Karpas-422 (cell line): ENCODE data around the gene KRTAP19-8. TPM values are rescaled to one million over a fixed set of nuclear protein-coding genes. Genes with fewer than 3 reads are reported as not detected.

Experiments used
- DNase-seq: peaks from one replicate; pipeline ENCODE4 v3.0.0-alpha.2; 2015
- H2AFZ ChIP-seq: fragments of 200-600 bp; sonication (generic); 2 replicates; pipeline ENCODE4 v1.6.1; 2014; ENCODE audit warnings: antibody characterized with exemption, low read length, mixed read lengths
- H3K27ac ChIP-seq: fragments of 200-600 bp; sonication (generic); 2 replicates; pipeline ENCODE4 v1.5.1; 2014; ENCODE audit warnings: mild to moderate bottlenecking, low read length, moderate library complexity
- H3K27me3 ChIP-seq: fragments of 200-600 bp; sonication (generic); 2 replicates; pipeline ENCODE4 v1.6.1; 2014; ENCODE audit warnings: low read length, mixed read lengths
- H3K36me3 ChIP-seq: fragments of 200-600 bp; sonication (generic); 2 replicates; pipeline ENCODE4 v1.6.1; 2014; ENCODE audit warnings: low read length, mixed read lengths; ENCODE audit not compliant: insufficient read depth
- H3K4me1 ChIP-seq: fragments of 200-600 bp; sonication (generic); 2 replicates; pipeline ENCODE4 v1.6.1; 2014; ENCODE audit warnings: mild to moderate bottlenecking, low read length, mixed read lengths
- H3K4me2 ChIP-seq: fragments of 200-600 bp; sonication (generic); 2 replicates; pipeline ENCODE4 v1.6.1; 2014; ENCODE audit warnings: low read length, low read depth, mild to moderate bottlenecking; ENCODE audit not compliant: poor library complexity, severe bottlenecking
- H3K4me3 ChIP-seq: fragments of 200-600 bp; sonication (generic); 2 replicates; pipeline ENCODE4 v1.5.1; 2014; ENCODE audit warnings: mild to moderate bottlenecking, antibody characterized with exemption, low read length, mixed read lengths
- H3K79me2 ChIP-seq: fragments of 200-600 bp; sonication (generic); 2 replicates; pipeline ENCODE4 v1.6.1; 2014; ENCODE audit warnings: mild to moderate bottlenecking, low read length, mixed read lengths
- H3K9ac ChIP-seq: fragments of 200-600 bp; sonication (generic); 2 replicates; pipeline ENCODE4 v1.6.0; 2014; ENCODE audit warnings: low read length
- H3K9me2 ChIP-seq: fragments of 200-600 bp; sonication (generic), shearing (Covaris generic); replicated peaks from 2 replicates; pipeline ENCODE4 v1.6.0; 2014; ENCODE audit warnings: mild to moderate bottlenecking, low read length, moderate library complexity; ENCODE audit not compliant: insufficient read depth
- H3K9me3 ChIP-seq: fragments of 300-700, 200-600 bp; sonication (generic); 2 replicates; pipeline ENCODE4 v1.6.1; 2014; ENCODE audit warnings: low read length, mixed read lengths
- H4K20me1 ChIP-seq: fragments of 200-600 bp; sonication (generic); 2 replicates; pipeline ENCODE4 v1.6.1; 2014; ENCODE audit warnings: mild to moderate bottlenecking, antibody characterized with exemption, low read length, low read depth; ENCODE audit not compliant: insufficient read depth
- total RNA-seq: library from RNA; depleted of rRNA; stranded (reverse); fragments of >200 nt; shearing (Covaris generic); gene quantifications from 2 replicates; pipeline ENCODE4 v1.2.3, GENCODE V29; 2014; ENCODE audit warnings: low replicate concordance

The KRTAP19-8 gene
- total RNA-seq, 1 experiment from 2014 or later, result not detected

GRCh38 chr21:31023680-31024079 lies 14.6 kb downstream of the KRTAP19-8 start:
- no peak overlapping the region for H3K27ac ChIP-seq
- no peaks in the 10 kb centered on the region for H3K4me1 ChIP-seq
- H3K36me3 ChIP-seq, result no peaks in the 10 kb centered on the region
- DNase-seq, result no peak
- H3K4me2 ChIP-seq, result no peak overlapping the region
- H2AFZ ChIP-seq, result no peak overlapping the region
- no peaks in the 10 kb centered on the region for H3K9me3 ChIP-seq
- no peaks in the 10 kb centered on the region for H4K20me1 ChIP-seq
- no peaks in the 10 kb centered on the region for H3K79me2 ChIP-seq
- no peak overlapping the region for H3K9ac ChIP-seq
- H3K4me3 ChIP-seq, result no peak overlapping the region
- no peaks in the 10 kb centered on the region for H3K27me3 ChIP-seq
- H3K9me2 ChIP-seq, result no peaks in the 10 kb centered on the region

GRCh38 chr21:31022306-31022705 lies 16.0 kb downstream of the KRTAP19-8 start:
- Histone ChIP-seq H2AFZ (no peak overlapping the region), H3K4me2 (no peak overlapping the region), H3K9ac (no peak overlapping the region), H4K20me1 (no peaks in the 10 kb centered on the region), H3K27ac (no peak overlapping the region), H3K4me3 (no peak overlapping the region), H3K36me3 (no peaks in the 10 kb centered on the region), H3K9me3 (no peaks in the 10 kb centered on the region), H3K9me2 (no peaks in the 10 kb centered on the region), H3K27me3 (no peaks in the 10 kb centered on the region), H3K4me1 (no peaks in the 10 kb centered on the region), H3K79me2 (no peaks in the 10 kb centered on the region)
- DNase-seq, result no peak

DNA sequence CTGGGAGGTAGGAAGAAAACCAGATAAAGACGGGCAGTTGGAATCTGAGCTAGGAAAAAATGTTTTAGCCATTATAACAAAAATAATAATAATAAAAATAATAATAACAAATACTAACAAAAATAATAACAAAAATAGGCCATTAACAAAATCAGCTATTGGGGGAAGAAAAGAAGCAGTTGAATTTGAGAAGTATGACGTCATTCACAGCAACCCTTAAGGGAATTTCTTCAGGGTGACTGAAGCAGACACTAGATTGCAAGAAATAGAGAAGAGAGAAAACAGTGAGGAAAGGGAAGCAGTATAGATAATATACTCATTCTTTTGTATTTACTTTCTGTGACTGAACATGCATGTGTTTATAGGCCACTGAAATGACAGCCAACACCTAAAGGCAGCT lies 20.0 kb downstream of the KRTAP19-8 start:
- Histone ChIP-seq H4K20me1 (no peaks in the 10 kb centered on the region), H3K9me3 (no peaks in the 10 kb centered on the region), H2AFZ (no peak overlapping the region), H3K79me2 (no peaks in the 10 kb centered on the region), H3K9ac (no peak overlapping the region), H3K27ac (no peak overlapping the region), H3K27me3 (no peaks in the 10 kb centered on the region), H3K4me1 (no peaks in the 10 kb centered on the region), H3K9me2 (no peaks in the 10 kb centered on the region), H3K4me3 (no peak overlapping the region), H3K36me3 (no peaks in the 10 kb centered on the region), H3K4me2 (no peak overlapping the region)
- no peak for DNase-seq

DNA sequence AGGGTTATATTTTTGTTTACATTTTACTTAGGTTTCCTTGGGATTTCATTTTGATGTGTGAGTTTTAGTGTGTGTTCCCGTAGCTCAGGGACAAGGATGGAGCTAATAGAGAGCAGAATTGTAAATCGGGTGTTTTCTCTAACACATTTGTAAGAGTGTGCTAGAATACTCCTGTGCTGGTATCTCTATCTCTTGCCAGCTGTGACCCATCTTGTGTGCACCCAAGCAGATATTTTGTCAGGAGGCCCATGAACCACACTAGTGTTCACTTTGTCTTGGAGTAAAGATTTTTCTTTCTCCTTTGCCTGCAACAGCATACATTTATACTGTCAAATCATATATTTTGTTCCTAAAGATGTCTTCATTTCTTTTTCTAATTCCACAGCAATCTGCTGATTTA lies 23.4 kb downstream of the KRTAP19-8 start:
- Histone ChIP-seq H2AFZ (no peak overlapping the region), H3K79me2 (no peaks in the 10 kb centered on the region), H3K9me2 (no peaks in the 10 kb centered on the region), H3K27ac (no peak overlapping the region), H3K27me3 (no peaks in the 10 kb centered on the region), H3K4me3 (no peak overlapping the region), H3K4me1 (no peaks in the 10 kb centered on the region), H3K36me3 (no peaks in the 10 kb centered on the region), H3K9ac (no peak overlapping the region), H4K20me1 (no peaks in the 10 kb centered on the region), H3K4me2 (no peak overlapping the region), H3K9me3 (no peaks in the 10 kb centered on the region)
- DNase-seq, result no peak

GRCh38 chr21:31012133-31013089 lies 25.9 kb downstream of the KRTAP19-8 start:
- H2AFZ ChIP-seq, result no peak overlapping the region
- no peak overlapping the region for H3K27ac ChIP-seq
- H3K9me3 ChIP-seq, result no peaks in the 10 kb centered on the region
- H3K4me1 ChIP-seq, result no peaks in the 10 kb centered on the region
- H3K4me2 ChIP-seq, result no peak overlapping the region
- H4K20me1 ChIP-seq, result no peaks in the 10 kb centered on the region
- no peak for DNase-seq
- H3K79me2 ChIP-seq, result no peaks in the 10 kb centered on the region
- no peaks in the 10 kb centered on the region for H3K9me2 ChIP-seq
- no peak overlapping the region for H3K4me3 ChIP-seq
- no peak overlapping the region for H3K9ac ChIP-seq
- no peaks in the 10 kb centered on the region for H3K36me3 ChIP-seq
- no peaks in the 10 kb centered on the region for H3K27me3 ChIP-seq

DNA sequence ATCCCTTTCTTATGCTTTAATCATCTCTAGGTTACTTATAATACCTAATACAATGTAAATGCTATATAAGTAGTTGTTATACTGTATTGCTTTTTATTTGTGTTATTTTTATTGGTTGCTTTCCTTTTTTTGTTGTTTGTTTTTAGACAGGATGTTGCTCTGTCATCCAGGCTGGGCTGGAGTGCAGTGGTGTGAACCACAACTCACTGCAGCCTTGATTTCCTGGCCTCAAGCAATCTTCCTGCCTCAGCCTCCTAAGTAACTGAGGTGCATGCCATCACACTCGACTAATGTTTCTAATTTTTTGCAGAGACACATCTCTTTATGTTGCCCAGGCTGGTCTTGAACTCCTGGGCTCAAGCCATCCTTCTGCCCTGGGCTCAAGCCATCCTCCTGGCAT lies 26.9 kb downstream of the KRTAP19-8 start:
- no peak overlapping the region for H3K9ac ChIP-seq
- H3K9me3 ChIP-seq, result no peaks in the 10 kb centered on the region
- H4K20me1 ChIP-seq, result no peaks in the 10 kb centered on the region
- no peaks in the 10 kb centered on the region for H3K27me3 ChIP-seq
- H3K4me1 ChIP-seq, result no peaks in the 10 kb centered on the region
- no peaks in the 10 kb centered on the region for H3K36me3 ChIP-seq
- H3K9me2 ChIP-seq, result no peaks in the 10 kb centered on the region
- no peak overlapping the region for H3K27ac ChIP-seq
- H3K4me2 ChIP-seq, result no peak overlapping the region
- DNase-seq, result no peak
- H2AFZ ChIP-seq, result no peak overlapping the region
- H3K79me2 ChIP-seq, result no peaks in the 10 kb centered on the region
- H3K4me3 ChIP-seq, result no peak overlapping the region

DNA sequence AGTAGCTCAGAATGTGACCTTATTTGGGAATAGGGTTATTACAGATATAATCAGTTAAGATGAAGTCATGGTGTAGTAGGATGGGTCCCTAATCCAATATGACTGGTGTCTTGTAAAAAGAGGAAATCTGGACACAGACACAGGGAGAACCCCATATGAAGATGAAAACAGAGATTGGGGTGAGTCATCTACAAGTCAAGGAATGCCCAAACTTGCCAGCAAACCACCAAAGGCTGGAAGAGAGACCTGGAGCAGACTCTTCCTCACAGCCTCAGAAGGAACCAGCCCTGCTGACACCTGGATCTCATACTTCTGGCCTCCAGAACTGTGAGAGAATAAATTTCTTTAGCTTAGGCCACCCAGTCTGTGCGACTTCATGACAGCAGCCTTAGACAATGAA lies 29.9 kb downstream of the KRTAP19-8 start:
- no peak overlapping the region for H3K9ac ChIP-seq
- DNase-seq, result no peak
- H3K9me3 ChIP-seq, result no peaks in the 10 kb centered on the region

GRCh38 chr21:31005019-31005418 lies 33.3 kb downstream of the KRTAP19-8 start:
- Histone ChIP-seq H3K4me2 (no peak overlapping the region), H3K4me1 (no peaks in the 10 kb centered on the region), H3K36me3 (no peaks in the 10 kb centered on the region), H3K9me3 (no peaks in the 10 kb centered on the region), H3K9me2 (no peaks in the 10 kb centered on the region), H3K4me3 (no peak overlapping the region), H3K27me3 (no peaks in the 10 kb centered on the region), H3K9ac (no peak overlapping the region), H3K27ac (no peak overlapping the region), H4K20me1 (no peaks in the 10 kb centered on the region), H3K79me2 (no peaks in the 10 kb centered on the region), H2AFZ (no peak overlapping the region)
- DNase-seq, result no peak

More for the DNA sequence above, 29.9 kb downstream of the KRTAP19-8 start:
- Histone ChIP-seq H3K4me3 (no peak overlapping the region), H3K4me2 (no peak overlapping the region), H4K20me1 (no peaks in the 10 kb centered on the region), H3K36me3 (no peaks in the 10 kb centered on the region), H3K27ac (no peak overlapping the region), H3K4me1 (no peaks in the 10 kb centered on the region), H3K9me2 (no peaks in the 10 kb centered on the region), H3K27me3 (no peaks in the 10 kb centered on the region), H3K79me2 (no peaks in the 10 kb centered on the region), H2AFZ (no peak overlapping the region)
